Liver (tissue), 9 donors: ENCODE measurements around the gene OR1I1. TPM values are rescaled to one million over a fixed set of nuclear protein-coding genes. Genes with fewer than 3 reads are reported as not detected.

ENCODE experiments used
- DNase-seq: peaks from one replicate; pipeline ENCODE4 v3.0.0-alpha.2; 2017; ENCODE audit warnings: low spot score
- H3K27ac ChIP-seq, 2 donors: one replicate each; pipeline ENCODE4 v1.7.0; 2013; ENCODE audit warnings: inconsistent platforms in 2 of 2, low read length in 2 of 2, control low read depth in 1 of 2, low read depth in 1 of 2, mild to moderate bottlenecking in 1 of 2
- H3K27me3 ChIP-seq, 4 donors: one replicate each; pipeline versions ENCODE4 v1.6.1 to v1.7.0; 2013; ENCODE audit warnings: low read length in 3 of 4, inconsistent platforms in 1 of 4, mild to moderate bottlenecking in 1 of 4, moderate library complexity in 1 of 4; ENCODE audit not compliant: control insufficient read depth in 4 of 4, insufficient read depth in 4 of 4
- H3K36me3 ChIP-seq, 4 donors: one replicate each; pipeline versions ENCODE4 v1.6.1 to v1.7.0; 2013; ENCODE audit warnings: low read length in 3 of 4, mild to moderate bottlenecking in 3 of 4, low read depth in 1 of 4, moderate library complexity in 1 of 4; ENCODE audit not compliant: control insufficient read depth in 4 of 4, insufficient read depth in 3 of 4
- H3K4me1 ChIP-seq, 4 donors: one replicate each; pipeline versions ENCODE4 v1.6.1 to v1.7.0; 2013; ENCODE audit warnings: low read length in 3 of 4, mild to moderate bottlenecking in 3 of 4, moderate library complexity in 1 of 4; ENCODE audit not compliant: control insufficient read depth in 4 of 4, insufficient read depth in 4 of 4
- H3K4me3 ChIP-seq, 3 donors: one replicate each; pipeline versions ENCODE4 v1.6.1 to v1.7.0; 2013; ENCODE audit warnings: low read length in 3 of 3, control low read depth in 1 of 3, low read depth in 1 of 3, mild to moderate bottlenecking in 1 of 3
- H3K9ac ChIP-seq, 2 donors: one replicate each; pipeline ENCODE4 v1.7.0; 2013; ENCODE audit warnings: low read length in 2 of 2, mild to moderate bottlenecking in 2 of 2, moderate library complexity in 2 of 2, control low read depth in 1 of 2, low read depth in 1 of 2
- H3K9me3 ChIP-seq, 4 donors: one replicate each; pipeline versions ENCODE4 v1.6.1 to v1.7.0; 2013; ENCODE audit warnings: low read length in 3 of 4; ENCODE audit not compliant: control insufficient read depth in 4 of 4
- ATF3 ChIP-seq: IDR thresholded peaks from 2 replicates; pipeline ENCODE4 v1.6.1; 2016; ENCODE audit warnings: antibody characterized with exemption
- EGR1 ChIP-seq, 2 donors: IDR thresholded peaks; 2 replicates each; pipeline ENCODE4 v1.6.1; 2016 to 2018; ENCODE audit warnings: antibody characterized with exemption in 2 of 2, low read depth in 2 of 2
- FOXA1 ChIP-seq: IDR thresholded peaks from 2 replicates; pipeline ENCODE4 v1.6.1; 2016; ENCODE audit warnings: antibody characterized with exemption
- FOXA2 ChIP-seq: IDR thresholded peaks from 2 replicates; pipeline ENCODE4 v1.6.1; 2016; ENCODE audit warnings: antibody characterized with exemption
- GABPA ChIP-seq, 2 donors: IDR thresholded peaks in 1 of 2; conservative IDR thresholded peaks in 1 of 2; 2 replicates each; pipeline ENCODE4 v1.6.1; 2016; ENCODE audit warnings: antibody characterized with exemption in 2 of 2, mild to moderate bottlenecking in 1 of 2, moderate library complexity in 1 of 2
- HNF4A ChIP-seq, 2 donors: conservative IDR thresholded peaks; 2 replicates each; pipeline ENCODE4 v1.6.1; 2016; ENCODE audit warnings: antibody characterized with exemption in 2 of 2, mild to moderate bottlenecking in 2 of 2
- HNF4G ChIP-seq: IDR thresholded peaks from 2 replicates; pipeline ENCODE4 v1.6.1; 2016; ENCODE audit warnings: antibody characterized with exemption
- JUND ChIP-seq, 2 donors: IDR thresholded peaks; 2 replicates each; pipeline ENCODE4 v1.6.1; 2016; ENCODE audit warnings: antibody characterized with exemption in 2 of 2
- MAX ChIP-seq: IDR thresholded peaks from 2 replicates; pipeline ENCODE4 v1.6.1; 2016; ENCODE audit warnings: antibody characterized with exemption
- NR2F2 ChIP-seq: IDR thresholded peaks from 2 replicates; pipeline ENCODE4 v1.6.1; 2016; ENCODE audit warnings: antibody characterized with exemption
- RAD21 ChIP-seq, 2 donors: IDR thresholded peaks; 2 replicates each; pipeline ENCODE4 v1.6.1; 2016; ENCODE audit warnings: antibody characterized with exemption in 2 of 2, mild to moderate bottlenecking in 2 of 2
- REST ChIP-seq: IDR thresholded peaks from 2 replicates; pipeline ENCODE4 v1.6.1; 2016; ENCODE audit warnings: antibody characterized with exemption, mild to moderate bottlenecking
- RXRA ChIP-seq, 2 donors: IDR thresholded peaks; 2 replicates each; pipeline ENCODE4 v1.6.1; 2017 to 2018; ENCODE audit warnings: antibody characterized with exemption in 2 of 2, mild to moderate bottlenecking in 1 of 2
- TAF1 ChIP-seq: conservative IDR thresholded peaks from 2 replicates; pipeline ENCODE4 v1.6.1; 2016; ENCODE audit warnings: antibody characterized with exemption, mild to moderate bottlenecking
- ZBTB33 ChIP-seq: IDR thresholded peaks from 2 replicates; pipeline ENCODE4 v1.6.1; 2016; ENCODE audit warnings: antibody characterized with exemption
- WGBS: extraction: QIAGEN DNeasy Blood & Tissue Kit; methylation state at CpG from one replicate; pipeline ENCODE4 v1.1.7; 2013; 5-methylcytosine and 5-hydroxymethylcytosine counted together
- polyA plus RNA-seq, 2 donors: library from polyadenylated mRNA; stranded (reverse) in 1 of 2; unstranded in 1 of 2; fragments of 200-250 nt in 1 of 2; fragments of >200 nt in 1 of 2; fragmentation: Nextera tagmentation in 1 of 2; extraction: Ambion mirVana in 1 of 2; gene quantifications; one replicate each; pipeline versions ENCODE4 v1.2.1 to v1.2.3, GENCODE V29; 2013 to 2015
- total RNA-seq, 2 donors: library from RNA; depleted of rRNA; stranded (reverse); fragments of >200 nt; gene quantifications; one replicate each; pipeline ENCODE4 v1.2.3, GENCODE V29; 2014
- TF ChIP-seq, protein P1 (sequence below): fragments of 150-350 bp; IDR thresholded peaks from 2 replicates; pipeline ENCODE4 v1.5.1; 2017; ENCODE audit warnings: improper control_type of control experiment, low read depth, low read length; ENCODE audit not compliant: missing input control
- donor health status: healthy.
- donor health status: healthy.
- donor health status: healthy.
- donor health status: healthy.
- donor health status: healthy.

OR1I1 gene
- total and polyA plus RNA-seq, 4 donors, result not detected

DNA sequence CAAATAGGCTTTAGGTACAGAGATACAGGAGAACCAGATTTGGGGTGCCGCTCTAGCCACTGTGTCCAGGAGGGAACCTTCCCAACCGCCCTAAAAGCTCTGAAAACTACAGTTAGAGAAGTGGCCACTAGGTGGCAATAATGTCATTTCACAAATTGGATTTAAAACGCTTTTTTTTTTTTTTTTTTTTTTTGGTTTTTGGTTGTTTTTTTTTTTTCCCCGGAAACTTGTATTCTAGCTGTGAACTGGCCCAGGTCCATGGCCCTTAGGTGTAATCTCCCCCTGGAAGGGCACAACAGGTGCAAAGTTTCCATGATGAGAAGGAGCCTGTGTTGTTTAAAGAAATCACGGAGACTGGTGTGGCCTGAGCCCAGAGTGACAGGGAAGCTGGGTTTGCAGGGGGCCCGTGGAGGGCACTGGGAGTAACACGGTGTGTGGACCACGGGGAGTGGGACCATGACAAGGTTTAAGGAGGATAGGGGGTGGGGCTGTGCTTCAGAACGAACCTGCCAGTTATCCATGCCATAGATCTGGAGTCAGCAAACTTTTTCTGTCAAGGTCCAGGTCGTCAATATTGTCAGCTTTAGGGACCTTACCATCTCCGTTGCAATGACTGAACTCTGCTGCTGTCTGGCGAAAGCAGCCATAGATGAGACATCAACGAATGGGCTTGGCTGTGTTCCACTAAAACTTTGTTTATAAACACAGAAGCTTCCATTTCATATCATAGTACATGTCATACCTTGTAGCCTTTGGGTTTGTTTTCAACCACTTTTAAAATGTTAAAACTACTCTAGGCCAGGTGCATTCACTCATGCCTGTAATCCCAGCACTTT is 10.1 kb downstream of the OR1I1 start:
- H3K27me3 ChIP-seq, result peaks cover 0 to 6% (median 0%) of the 10 kb centered on the region in 4 donors
- 16% methylated on average over 13 of the region's 13 CpGs for WGBS
- no peak overlapping the region for H3K9ac ChIP-seq
- no peak for DNase-seq
- peaks cover 0 to 6% (median 1%) of the 10 kb centered on the region in 4 donors for H3K4me1 ChIP-seq
- no peak overlapping the region for H3K4me3 ChIP-seq
- TF ChIP-seq, protein P1, sequence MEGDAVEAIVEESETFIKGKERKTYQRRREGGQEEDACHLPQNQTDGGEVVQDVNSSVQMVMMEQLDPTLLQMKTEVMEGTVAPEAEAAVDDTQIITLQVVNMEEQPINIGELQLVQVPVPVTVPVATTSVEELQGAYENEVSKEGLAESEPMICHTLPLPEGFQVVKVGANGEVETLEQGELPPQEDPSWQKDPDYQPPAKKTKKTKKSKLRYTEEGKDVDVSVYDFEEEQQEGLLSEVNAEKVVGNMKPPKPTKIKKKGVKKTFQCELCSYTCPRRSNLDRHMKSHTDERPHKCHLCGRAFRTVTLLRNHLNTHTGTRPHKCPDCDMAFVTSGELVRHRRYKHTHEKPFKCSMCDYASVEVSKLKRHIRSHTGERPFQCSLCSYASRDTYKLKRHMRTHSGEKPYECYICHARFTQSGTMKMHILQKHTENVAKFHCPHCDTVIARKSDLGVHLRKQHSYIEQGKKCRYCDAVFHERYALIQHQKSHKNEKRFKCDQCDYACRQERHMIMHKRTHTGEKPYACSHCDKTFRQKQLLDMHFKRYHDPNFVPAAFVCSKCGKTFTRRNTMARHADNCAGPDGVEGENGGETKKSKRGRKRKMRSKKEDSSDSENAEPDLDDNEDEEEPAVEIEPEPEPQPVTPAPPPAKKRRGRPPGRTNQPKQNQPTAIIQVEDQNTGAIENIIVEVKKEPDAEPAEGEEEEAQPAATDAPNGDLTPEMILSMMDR, result peak; percentile 67
- TF ChIP-seq EGR1 (IDR thresholded peaks at IDR 0.05; ENCODE audit: low read depth in 2 of 2) (no peak), REST (no peak), ATF3 (no peak), RAD21 (IDR thresholded peaks at IDR 0.05) (peak; percentile 77 to 78), HNF4A (conservative IDR thresholded peaks at IDR 0.05) (no peak)
- no peaks in the 10 kb centered on the region for H3K36me3 ChIP-seq
- no peak overlapping the region for H3K27ac ChIP-seq
- no peaks in the 10 kb centered on the region for H3K9me3 ChIP-seq

- H3K9me3 ChIP-seq, result no peaks in the 10 kb centered on the region
- H3K36me3 ChIP-seq, result no peaks in the 10 kb centered on the region
- no peak overlapping the region for H3K27ac ChIP-seq
- DNase-seq, result no peak
- no peak overlapping the region for H3K4me3 ChIP-seq
- peaks cover 0 to 6% (median 1%) of the 10 kb centered on the region in 4 donors for H3K4me1 ChIP-seq
- no peaks in the 10 kb centered on the region for H3K27me3 ChIP-seq
- no peak overlapping the region for H3K9ac ChIP-seq
- WGBS, result 76% methylated on average over 2 of the region's 2 CpGs
- TF ChIP-seq FOXA2, result no peak
- no peak for TF ChIP-seq NR2F2
- TF ChIP-seq TAF1, result no peak
- TF ChIP-seq ATF3, result no peak
- TF ChIP-seq FOXA1, result no peak
- no peak for TF ChIP-seq JUND (IDR thresholded peaks at IDR 0.05)
- TF ChIP-seq HNF4G, result no peak
- no peak for TF ChIP-seq MAX
- TF ChIP-seq RXRA (IDR thresholded peaks at IDR 0.05), result no peak
- TF ChIP-seq, protein P1, result no peak
- TF ChIP-seq HNF4A (conservative IDR thresholded peaks at IDR 0.05), result no peak
- no peak for TF ChIP-seq ZBTB33
- no peak for TF ChIP-seq GABPA (IDR thresholded peaks at IDR 0.05 in 1 of 2, conservative IDR thresholded peaks at IDR 0.05 in 1 of 2)
Measured at GRCh38 chr19:15093001-15093400, 11.0 kb downstream of the OR1I1 start.
